Keratinocyte (primary cell): Measurements from ENCODE around the gene CLBA1. TPM values are rescaled to one million over a fixed set of nuclear protein-coding genes. Genes with fewer than 3 reads are reported as not detected.

Source experiments
- DNase-seq: peaks from one replicate; pipeline ENCODE4 v3.0.0-alpha.2; 2011; ENCODE audit warnings: low read depth, missing footprints, low spot score
- FAIRE-seq: peaks from 2 replicates; lab custom pipeline; 2011; peaks lifted over from hg19 to GRCh38; lab: Jason Lieb, UNC
- H2AFZ ChIP-seq: 2 replicates; pipeline ENCODE4 v1.6.0; 2012; ENCODE audit warnings: low read length, control low read depth, inconsistent platforms; ENCODE audit not compliant: control insufficient read depth
- H3K27ac ChIP-seq: 2 replicates; pipeline ENCODE4 v1.5.1; 2011; ENCODE audit warnings: low read length; ENCODE audit not compliant: control insufficient read depth, insufficient read depth
- H3K27me3 ChIP-seq: 3 replicates; pipeline ENCODE4 v1.6.0; 2011; ENCODE audit warnings: low read length; ENCODE audit not compliant: control insufficient read depth, insufficient read depth; ENCODE audit errors: extremely low read depth
- H3K36me3 ChIP-seq, 2 experiments: 2 replicates in 1 of 2; 3 replicates in 1 of 2; pipeline ENCODE4 v1.5.1; 2011; ENCODE audit warnings: low read length in 2 of 2, mild to moderate bottlenecking in 1 of 2; ENCODE audit not compliant: control insufficient read depth in 2 of 2, insufficient read depth in 2 of 2; ENCODE audit errors: extremely low read depth in 1 of 2
- H3K4me1 ChIP-seq: 3 replicates; pipeline ENCODE4 v1.5.1; 2011; ENCODE audit warnings: low read length; ENCODE audit not compliant: control insufficient read depth, insufficient read depth; ENCODE audit errors: extremely low read depth
- H3K4me2 ChIP-seq: 3 replicates; pipeline ENCODE4 v1.6.0; 2011; ENCODE audit warnings: low read depth, low read length; ENCODE audit not compliant: control insufficient read depth, insufficient read depth; ENCODE audit errors: extremely low read depth
- H3K4me3 ChIP-seq, 3 experiments: fragments of 200-600 bp in 1 of 3; sonication (generic) in 1 of 3; 2 replicates in 2 of 3; 3 replicates in 1 of 3; pipeline ENCODE4 v1.5.1; 2011 to 2016; ENCODE audit warnings: low read length in 3 of 3, mild to moderate bottlenecking in 3 of 3, control low read depth in 2 of 3, inconsistent platforms in 1 of 3, low read depth in 1 of 3, mixed read lengths in 1 of 3, mixed run types in 1 of 3, moderate library complexity in 1 of 3; ENCODE audit not compliant: control insufficient read depth in 2 of 3, insufficient read depth in 2 of 3; ENCODE audit errors: extremely low read depth in 1 of 3
- H3K79me2 ChIP-seq: 2 replicates; pipeline ENCODE4 v1.6.0; 2012; ENCODE audit warnings: low read length; ENCODE audit not compliant: control insufficient read depth, insufficient read depth
- H3K9ac ChIP-seq: 3 replicates; pipeline ENCODE4 v1.6.0; 2011; ENCODE audit warnings: low read length; ENCODE audit not compliant: control insufficient read depth, insufficient read depth; ENCODE audit errors: extremely low read depth
- H3K9me1 ChIP-seq: 3 replicates; pipeline ENCODE4 v1.6.0; 2011; ENCODE audit warnings: low read length; ENCODE audit not compliant: control insufficient read depth, insufficient read depth; ENCODE audit errors: extremely low read depth
- H3K9me3 ChIP-seq: 2 replicates; pipeline ENCODE4 v1.5.1; 2012; ENCODE audit warnings: low read depth, low read length; ENCODE audit not compliant: control insufficient read depth
- H4K20me1 ChIP-seq: 3 replicates; pipeline ENCODE4 v1.6.0; 2011; ENCODE audit warnings: low read length; ENCODE audit not compliant: control insufficient read depth, insufficient read depth; ENCODE audit errors: extremely low read depth
- CTCF ChIP-seq, 3 experiments: IDR thresholded peaks in 1 of 3; conservative IDR thresholded peaks in 1 of 3; optimal IDR thresholded peaks in 1 of 3; 2 replicates in 2 of 3; 3 replicates in 1 of 3; pipeline versions ENCODE3 to v1.5.1; 2011; ENCODE audit warnings: low read length in 3 of 3, mild to moderate bottlenecking in 3 of 3, moderate library complexity in 2 of 3, control low read depth in 1 of 3, inconsistent platforms in 1 of 3; ENCODE audit not compliant: insufficient read depth in 2 of 3; ENCODE audit errors: extremely low read depth in 1 of 3
- EZH2 ChIP-seq: IDR thresholded peaks from one replicate; pipeline ENCODE4 v1.6.1; 2012; ENCODE audit warnings: inconsistent platforms, mild to moderate bottlenecking, low read length, moderate library complexity
- dilution Hi-C: fragments of 300-500 bp; cut with MboI; formaldehyde crosslinking; loops from one replicate; pipeline ENCODE4 v1.7.0; 2020; ENCODE audit warnings: low sequenced_read_pairs; ENCODE audit not compliant: extremely low pct_ligation_motif_present
- polyA plus RNA-seq, 5 experiments: library from polyadenylated mRNA; depleted of rRNA in 3 of 5; stranded (reverse) in 3 of 5; stranded (forward) in 1 of 5; unstranded in 1 of 5; fragments of >200 nt; gene quantifications; 1 replicate in 1 of 5; 2 replicates in 3 of 5; 3 replicates in 1 of 5; pipeline versions ENCODE4 v1.2.1 to v1.2.3, GENCODE V29; 2011 to 2012; ENCODE audit warnings: missing spikeins in 2 of 5, low read depth in 1 of 5, low replicate concordance in 1 of 5

Gene CLBA1
- polyA plus RNA-seq, 1 donor (not counting 4 experiments of a cell fraction or from before 2014, with no cell fraction given): 8.6 TPM

GRCh38 chr14:104968153-104968527, 17.4 kb upstream of the CLBA1 start:
- H3K27me3 ChIP-seq: no peaks in the 10 kb centered on the region
- FAIRE-seq (peak; percentile 36), DNase-seq (no peak)
- peaks cover 8% of the 10 kb centered on the region for H4K20me1 ChIP-seq
- H2AFZ ChIP-seq: no peak overlapping the region
- H3K9me3 ChIP-seq: no peaks in the 10 kb centered on the region
- H3K4me1 ChIP-seq: peaks cover 65% of the 10 kb centered on the region
- peak overlapping the region; percentile 93 to 94 (median 93) for H3K4me3 ChIP-seq
- peaks cover 4% of the 10 kb centered on the region for H3K9me1 ChIP-seq
- peaks cover 78% of the 10 kb centered on the region for H3K79me2 ChIP-seq
- dilution Hi-C loops: no loop called here
- H3K4me2 ChIP-seq: peak overlapping the region; percentile 99
- TF ChIP-seq CTCF (optimal IDR thresholded peaks at IDR 0.05 in 1 of 3, IDR thresholded peaks at IDR 0.05 in 1 of 3, conservative IDR thresholded peaks at IDR 0.05 in 1 of 3; ENCODE audit: extremely low read depth in 1 of 3, insufficient read depth in 2 of 3, low read length in 3 of 3): no peak
- TF ChIP-seq EZH2: no peak
- peak overlapping the region; percentile 100 for H3K9ac ChIP-seq
- H3K36me3 ChIP-seq: peaks cover 8 to 14% of the 10 kb centered on the region in 2 experiments
- H3K27ac ChIP-seq: peak overlapping the region; percentile 98

- H3K4me3 ChIP-seq: peak overlapping the region; percentile 93 to 94 (median 93)
- DNase-seq (peak; percentile 95), FAIRE-seq (peak; percentile 93)
- H3K36me3 ChIP-seq: peaks cover 8 to 14% of the 10 kb centered on the region in 2 experiments
- H3K4me1 ChIP-seq: peaks cover 70% of the 10 kb centered on the region
- H3K4me2 ChIP-seq: peak overlapping the region; percentile 99
- H3K9ac ChIP-seq: peak overlapping the region; percentile 100
- H3K27me3 ChIP-seq: no peaks in the 10 kb centered on the region
- H4K20me1 ChIP-seq: peaks cover 8% of the 10 kb centered on the region
- TF ChIP-seq CTCF (optimal IDR thresholded peaks at IDR 0.05 in 1 of 3, IDR thresholded peaks at IDR 0.05 in 1 of 3, conservative IDR thresholded peaks at IDR 0.05 in 1 of 3; ENCODE audit: extremely low read depth in 1 of 3, insufficient read depth in 2 of 3, low read length in 3 of 3): peak in 2 of 3 experiments; percentile 27 to 42
- TF ChIP-seq EZH2: no peak
- no peak overlapping the region for H2AFZ ChIP-seq
- H3K27ac ChIP-seq: peak overlapping the region; percentile 98
- H3K79me2 ChIP-seq: peaks cover 74% of the 10 kb centered on the region
- peaks cover 4% of the 10 kb centered on the region for H3K9me1 ChIP-seq
- no peaks in the 10 kb centered on the region for H3K9me3 ChIP-seq
- dilution Hi-C loops: no loop called here
Observed at GRCh38 chr14:104968541-104969401, 16.8 kb upstream of the CLBA1 start.
